T-cell (primary cell): ENCODE measurements around the gene NR2F1-AS1. TPM values are rescaled to one million over a fixed set of nuclear protein-coding genes. Genes with fewer than 3 reads are reported as not detected.
A peak's percentile ranks its signal among the peaks of the same experiment; 100 is the strongest.

ENCODE experiments used
- ATAC-seq, 4 experiments: fragments of 200-7000 bp in 3 of 4; fragments of 150-1000 bp in 1 of 4; cut with Tn5 transposase; replicated peaks in 1 of 4; 1 replicate in 3 of 4; 2 replicates in 1 of 4; pipeline ENCODE4 v1.10.0; 2021; ENCODE audit warnings: moderate library complexity in 3 of 4, mild to moderate bottlenecking in 2 of 4, moderate number of reproducible peaks in 1 of 4
- CTCF ChIA-PET, 2 donors: fragments of 300-600 bp; sonication (Branson Sonifier 250); formaldehyde crosslinking; loops; one replicate each; lab custom pipeline; 2022; ENCODE audit warnings: antibody characterized with exemption in 2 of 2; lab: Charles Lee
- POLR2A ChIA-PET, 2 donors: fragments of 300-600 bp; sonication (Branson Sonifier 250); formaldehyde crosslinking; loops; one replicate each; lab custom pipeline; 2022; ENCODE audit warnings: antibody characterized with exemption in 2 of 2; lab: Charles Lee
- DNase-seq, 35 experiments: peaks; one replicate each; pipeline versions ENCODE4 v3.0.0 to v3.0.0-alpha.2; 2013 to 2023
- H3K27ac ChIP-seq: one replicate; pipeline ENCODE4 v1.5.1; 2013; ENCODE audit warnings: low read length
- H3K27me3 ChIP-seq, 2 experiments: replicated peaks in 1 of 2; 1 replicate in 1 of 2; 2 replicates in 1 of 2; pipeline versions ENCODE4 v1.6.1 to v1.7.0; 2013; ENCODE audit warnings: low read length in 1 of 2, mixed read lengths in 1 of 2; ENCODE audit not compliant: control insufficient read depth in 2 of 2, insufficient read depth in 2 of 2; ENCODE audit errors: extremely low read depth in 1 of 2
- H3K36me3 ChIP-seq, 2 donors: 1 replicate in 1 of 2; 2 replicates in 1 of 2; pipeline versions ENCODE4 v1.6.1 to v1.7.0; 2013; ENCODE audit warnings: low read length in 1 of 2; ENCODE audit not compliant: control insufficient read depth in 2 of 2, insufficient read depth in 1 of 2; ENCODE audit errors: extremely low read depth in 1 of 2
- H3K4me1 ChIP-seq, 2 experiments: 1 replicate in 1 of 2; 2 replicates in 1 of 2; pipeline versions ENCODE4 v1.6.1 to v1.7.0; 2013; ENCODE audit warnings: low read length in 2 of 2, mixed read lengths in 1 of 2; ENCODE audit not compliant: insufficient read depth in 2 of 2, control insufficient read depth in 1 of 2; ENCODE audit errors: extremely low read depth in 1 of 2
- H3K4me3 ChIP-seq, 2 donors: 1 replicate in 1 of 2; 2 replicates in 1 of 2; pipeline versions ENCODE4 v1.5.1 to v1.7.0; 2013; ENCODE audit warnings: mild to moderate bottlenecking in 2 of 2, low read length in 1 of 2, moderate library complexity in 1 of 2; ENCODE audit not compliant: control insufficient read depth in 1 of 2; ENCODE audit errors: extremely low read depth in 1 of 2
- H3K9me3 ChIP-seq: 2 replicates; pipeline ENCODE4 v1.7.0; 2013
- H3K27ac Mint-ChIP-seq, 2 donors: one replicate each; pipeline ENCODE4 v1.8.0; 2020 to 2021; ENCODE audit warnings: mild to moderate bottlenecking in 2 of 2, mixed read lengths in 2 of 2
- H3K27me3 Mint-ChIP-seq, 2 donors: one replicate each; pipeline ENCODE4 v1.8.0; 2021 to 2022; ENCODE audit warnings: mixed read lengths in 2 of 2
- H3K36me3 Mint-ChIP-seq: one replicate; pipeline ENCODE4 v1.8.0; 2021; ENCODE audit warnings: mixed read lengths
- H3K4me1 Mint-ChIP-seq, 3 donors: one replicate each; pipeline ENCODE4 v1.8.0; 2020 to 2022; ENCODE audit warnings: mixed read lengths in 3 of 3, mild to moderate bottlenecking in 1 of 3
- H3K4me3 Mint-ChIP-seq, 3 donors: one replicate each; pipeline ENCODE4 v1.8.0; 2020 to 2022; ENCODE audit warnings: mild to moderate bottlenecking in 3 of 3, mixed read lengths in 3 of 3, moderate library complexity in 3 of 3
- H3K9me3 Mint-ChIP-seq, 3 donors: one replicate each; pipeline ENCODE4 v1.8.0; 2020 to 2022; ENCODE audit warnings: mixed read lengths in 3 of 3
- WGBS: methylation state at CpG from one replicate; pipeline ENCODE4 v1.1.5; 2013; ENCODE audit warnings: missing lambda C conversion rate; ENCODE audit not compliant: insufficient coverage; 5-methylcytosine and 5-hydroxymethylcytosine counted together
- total RNA-seq, 35 experiments: library from RNA in 6 of 35; stranded (reverse) in 6 of 35; fragments of 120-200 nt in 1 of 35; gene quantifications; one replicate each; pipeline versions ENCODE4 v1.2.1 to v1.2.4 and lab custom pipeline; 2013 to 2026

NR2F1-AS1 gene
- total RNA-seq, 5 donors from 2014 or later (not counting 1 experiment from before 2014, with no cell fraction given): not detected

DNA sequence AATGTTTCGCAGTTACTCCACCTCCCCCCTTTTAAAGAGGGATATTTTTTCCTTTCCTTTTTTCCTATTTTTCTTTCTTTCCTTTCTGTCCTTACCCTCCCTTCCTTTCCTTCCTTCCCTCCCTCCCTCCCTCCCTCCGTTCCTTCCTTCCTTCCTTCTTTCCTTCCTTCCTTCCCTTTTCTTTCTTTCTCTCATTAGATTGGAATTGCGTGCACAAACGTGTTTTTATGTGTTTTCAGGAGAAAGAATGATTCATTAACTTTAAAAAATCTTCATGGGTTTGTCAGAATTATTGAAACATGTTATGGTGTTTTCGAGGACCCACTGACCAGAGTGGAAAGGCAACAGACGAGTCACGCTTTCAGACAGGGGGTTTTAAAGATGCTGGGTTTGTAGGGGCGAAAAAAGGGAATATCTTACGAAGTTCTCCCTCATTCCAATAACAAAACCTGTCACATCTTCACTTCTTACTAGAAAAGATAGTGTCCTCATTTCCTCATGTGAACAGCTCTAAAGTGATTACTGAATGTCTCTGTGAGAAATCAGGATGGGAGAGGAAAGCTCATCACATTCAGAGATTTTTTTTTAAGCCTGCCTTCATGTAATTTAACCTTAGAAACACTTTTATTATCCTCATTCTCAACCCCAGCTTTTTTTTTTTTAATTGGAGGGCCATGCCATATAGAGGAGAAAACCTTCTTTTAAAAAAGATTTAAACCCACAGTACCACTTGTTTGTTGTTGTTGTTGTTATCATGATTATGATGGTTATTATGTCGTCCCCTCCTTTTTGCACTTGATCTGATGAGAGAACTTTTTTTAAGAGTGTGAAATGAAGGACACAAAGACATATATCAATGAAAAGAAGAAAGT is 23.9 kb upstream of the NR2F1-AS1 start:
- Mint-ChIP-seq H3K9me3 (peaks cover 0 to 2% (median 0%) of the 10 kb centered on the region in 3 donors), H3K27me3 (peaks cover 53 to 56% of the 10 kb centered on the region in 2 donors), H3K27ac (no peak overlapping the region), H3K4me3 (peak overlapping the region in 1 of 3 donors; percentile 11), H3K4me1 (peaks cover 9 to 17% (median 15%) of the 10 kb centered on the region in 3 donors), H3K36me3 (no peaks in the 10 kb centered on the region)
- Histone ChIP-seq H3K9me3 (no peaks in the 10 kb centered on the region), H3K27ac (no peak overlapping the region), H3K27me3 (peaks cover 34 to 61% of the 10 kb centered on the region in 2 experiments), H3K4me1 (peaks cover 2 to 19% of the 10 kb centered on the region in 2 experiments), H3K4me3 (no peak overlapping the region), H3K36me3 (no peaks in the 10 kb centered on the region)
- DNase-seq (no peak), ATAC-seq (no peak)
- no CpG with 5 or more reads among the region's 10 CpGs for WGBS
- ChIA-PET POLR2A (interaction anchor here in 1 of 2 donors (0.5 to 0.6 kb wide), 2 partner anchors 17 to 192 kb away, joined by 3 read pairs; no protein-coding TSS in a partner anchor), CTCF (interaction anchor here (0.5 to 0.7 kb wide), 4 partner anchors 10 to 1012 kb away, joined by 3 to 5 read pairs (median 3); no protein-coding TSS in a partner anchor)

DNA sequence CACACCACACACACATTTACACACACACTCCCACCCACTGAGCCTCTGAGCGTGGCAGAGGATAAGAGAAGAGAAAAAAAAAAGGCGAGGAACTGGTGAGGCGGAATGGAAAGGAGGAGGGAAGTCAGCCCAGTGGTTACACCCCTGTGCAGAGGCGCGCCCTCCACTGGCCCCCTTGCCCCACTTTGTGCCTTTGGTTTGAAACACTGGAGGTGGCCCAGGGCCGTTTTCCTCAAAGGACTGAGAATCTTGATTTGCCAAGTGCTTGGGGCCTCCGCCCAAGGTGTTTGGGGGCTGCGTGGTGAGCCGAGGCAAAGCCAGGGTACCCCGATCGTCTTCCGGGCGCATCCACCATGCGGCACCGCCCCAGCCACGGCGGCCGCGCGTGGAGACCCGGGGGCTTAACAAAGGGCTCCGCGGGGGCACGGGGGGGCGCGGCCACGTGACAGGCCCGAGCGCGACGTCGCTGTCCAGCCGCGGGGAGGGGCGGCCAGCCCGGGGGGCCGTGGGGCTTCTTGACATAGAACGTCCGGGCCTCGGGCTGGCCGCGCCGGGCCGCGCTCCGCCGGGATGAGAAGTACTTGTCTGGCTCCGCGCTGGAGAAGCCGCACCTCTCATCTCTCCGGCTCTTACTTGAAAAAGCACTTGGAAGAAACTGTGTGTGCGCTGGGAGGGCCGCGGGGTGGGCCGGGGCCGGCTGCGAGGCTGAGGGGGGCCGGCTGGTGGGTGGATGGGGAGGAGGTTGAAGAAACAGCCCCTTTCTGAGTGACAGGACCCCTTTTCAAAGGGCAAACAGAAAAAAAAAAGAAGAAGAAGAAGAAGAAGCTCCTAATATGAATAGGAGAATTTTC is 23.0 kb upstream of the NR2F1-AS1 start:
- no peak overlapping the region for H3K4me3 ChIP-seq
- peak overlapping the region in 1 of 2 donors; percentile 57 for H3K27ac Mint-ChIP-seq
- peaks cover 28 to 64% of the 10 kb centered on the region in 2 experiments for H3K27me3 ChIP-seq
- ChIA-PET POLR2A (no interaction called here), CTCF (interaction anchor here in 1 of 2 donors (1.2 kb wide), 1 partner anchor 1134 kb away, joined by 3 read pairs; no protein-coding TSS in a partner anchor)
- no peak for ATAC-seq
- H3K4me1 ChIP-seq: peaks cover 2 to 21% of the 10 kb centered on the region in 2 experiments
- peak overlapping the region in 1 of 3 donors; percentile 33 for H3K4me3 Mint-ChIP-seq
- H3K27me3 Mint-ChIP-seq: peaks cover 44 to 48% of the 10 kb centered on the region in 2 donors
- no peak overlapping the region for H3K27ac ChIP-seq
- DNase-seq: no peak
- WGBS: 9% methylated on average over 53 of the region's 58 CpGs
- H3K36me3 ChIP-seq: no peaks in the 10 kb centered on the region
- H3K36me3 Mint-ChIP-seq: no peaks in the 10 kb centered on the region
- no peaks in the 10 kb centered on the region for H3K9me3 ChIP-seq
- no peaks in the 10 kb centered on the region for H3K9me3 Mint-ChIP-seq
- peaks cover 9 to 17% (median 15%) of the 10 kb centered on the region in 3 donors for H3K4me1 Mint-ChIP-seq

DNA sequence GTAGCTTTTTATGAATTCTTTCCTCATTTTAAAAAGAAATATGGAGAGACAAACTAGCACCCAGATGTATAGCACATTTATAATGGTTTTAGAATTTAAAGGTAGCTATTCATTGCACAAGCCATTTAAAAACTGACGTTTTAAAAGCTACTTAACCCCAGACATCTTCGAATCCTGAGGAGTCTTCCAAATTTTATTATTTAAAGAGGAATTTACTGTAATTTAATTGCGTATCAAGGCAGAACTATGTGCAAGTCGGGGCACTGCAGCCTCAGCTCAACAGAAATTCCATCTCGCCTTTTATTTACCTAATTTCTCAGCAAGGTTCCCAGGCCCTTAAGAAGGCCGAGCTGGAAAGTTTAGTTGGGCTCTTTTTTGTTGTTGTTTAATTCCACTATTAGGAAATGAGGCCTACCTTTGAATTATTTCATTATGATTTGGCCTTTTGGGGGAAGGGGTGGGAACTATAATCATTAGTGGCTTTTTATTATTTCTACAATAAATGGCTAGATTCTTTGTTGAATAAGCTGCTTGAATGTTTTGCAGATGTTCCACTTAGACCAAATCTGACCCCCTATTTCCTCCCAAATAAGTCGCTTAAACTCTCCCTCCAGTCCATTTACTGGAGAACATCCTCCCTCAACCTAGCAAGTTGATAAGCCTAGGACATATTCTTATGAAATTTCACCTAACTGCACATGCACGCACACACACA is 22.2 kb upstream of the NR2F1-AS1 start:
- ChIA-PET POLR2A (no interaction called here), CTCF (interaction anchor here (0.9 to 1.2 kb wide), 3 partner anchors 40 to 1135 kb away, joined by 3 read pairs; no protein-coding TSS in a partner anchor)
- Histone ChIP-seq H3K27ac (no peak overlapping the region), H3K27me3 (peaks cover 22 to 68% of the 10 kb centered on the region in 2 experiments), H3K9me3 (no peaks in the 10 kb centered on the region), H3K36me3 (no peaks in the 10 kb centered on the region), H3K4me3 (no peak overlapping the region), H3K4me1 (peaks cover 2 to 21% of the 10 kb centered on the region in 2 experiments)
- peaks cover 9 to 17% (median 15%) of the 10 kb centered on the region in 3 donors for H3K4me1 Mint-ChIP-seq
- no peak for DNase-seq
- H3K27me3 Mint-ChIP-seq: peaks cover 38 to 42% of the 10 kb centered on the region in 2 donors
- no peaks in the 10 kb centered on the region for H3K9me3 Mint-ChIP-seq
- H3K27ac Mint-ChIP-seq: peak overlapping the region in 1 of 2 donors; percentile 57
- ATAC-seq: no peak
- H3K36me3 Mint-ChIP-seq: no peaks in the 10 kb centered on the region
- 40% methylated on average over 1 of the region's 8 CpGs for WGBS
- peak overlapping the region in 1 of 3 donors; percentile 33 for H3K4me3 Mint-ChIP-seq

DNA sequence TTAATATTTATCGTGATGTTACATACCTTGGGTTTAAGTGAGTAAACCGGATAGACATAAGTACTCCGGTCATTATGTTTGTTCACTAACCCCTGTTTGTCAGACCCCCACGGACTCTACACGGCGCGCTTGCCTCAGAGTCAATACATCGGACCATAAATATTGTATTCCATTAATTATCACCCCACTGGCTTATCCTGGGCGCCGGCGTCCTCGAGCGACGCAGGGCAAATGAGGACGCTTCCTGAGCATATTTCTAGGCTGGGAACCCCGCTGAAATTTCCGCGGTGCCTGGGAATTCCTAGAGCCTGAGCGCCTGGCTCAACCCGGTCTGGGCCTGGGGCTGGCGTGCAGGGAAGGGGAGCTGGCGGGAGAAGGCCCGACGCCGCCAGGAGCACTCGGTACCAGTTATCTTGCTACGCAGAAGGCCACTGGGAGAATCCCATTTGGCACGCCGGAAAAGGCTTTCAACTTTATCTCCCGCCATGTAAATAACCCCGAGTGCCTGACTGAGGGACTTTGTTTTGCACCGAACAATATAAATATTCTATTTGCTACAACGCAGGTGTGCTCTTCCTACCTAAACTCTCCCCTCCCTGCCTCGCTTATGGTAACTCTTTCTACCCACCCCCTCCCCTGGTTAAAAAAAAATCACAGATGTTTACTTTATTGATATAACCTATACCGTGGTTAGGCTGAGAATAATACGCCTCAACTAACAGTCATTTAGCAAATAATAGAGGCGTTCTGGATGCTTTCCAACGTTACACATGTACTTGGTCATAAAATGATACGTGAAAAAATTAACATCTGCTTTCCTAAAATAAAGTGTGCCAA is 21.4 kb upstream of the NR2F1-AS1 start:
- H3K27me3 ChIP-seq: peaks cover 27 to 69% of the 10 kb centered on the region in 2 experiments
- H3K4me1 Mint-ChIP-seq: peaks cover 7 to 9% (median 9%) of the 10 kb centered on the region in 3 donors
- POLR2A ChIA-PET: interaction anchor here in 1 of 2 donors (0.9 kb wide), 1 partner anchor 11 kb away, joined by 3 read pairs; no protein-coding TSS in a partner anchor
- H3K27ac Mint-ChIP-seq: no peak overlapping the region
- H3K9me3 ChIP-seq: no peaks in the 10 kb centered on the region
- no peak overlapping the region for H3K4me3 ChIP-seq
- WGBS: 12% methylated on average over 25 of the region's 39 CpGs
- H3K27ac ChIP-seq: no peak overlapping the region
- CTCF ChIA-PET: interaction anchor here (0.9 to 1.2 kb wide), 3 partner anchors 39 to 1135 kb away, joined by 3 read pairs; no protein-coding TSS in a partner anchor
- ATAC-seq (no peak), DNase-seq (no peak)
- H3K9me3 Mint-ChIP-seq: no peaks in the 10 kb centered on the region
- peaks cover 38% of the 10 kb centered on the region in 2 donors for H3K27me3 Mint-ChIP-seq
- H3K36me3 Mint-ChIP-seq: no peaks in the 10 kb centered on the region
- H3K4me1 ChIP-seq: peaks cover 0 to 13% of the 10 kb centered on the region in 2 experiments
- no peaks in the 10 kb centered on the region for H3K36me3 ChIP-seq
- no peak overlapping the region for H3K4me3 Mint-ChIP-seq

DNA sequence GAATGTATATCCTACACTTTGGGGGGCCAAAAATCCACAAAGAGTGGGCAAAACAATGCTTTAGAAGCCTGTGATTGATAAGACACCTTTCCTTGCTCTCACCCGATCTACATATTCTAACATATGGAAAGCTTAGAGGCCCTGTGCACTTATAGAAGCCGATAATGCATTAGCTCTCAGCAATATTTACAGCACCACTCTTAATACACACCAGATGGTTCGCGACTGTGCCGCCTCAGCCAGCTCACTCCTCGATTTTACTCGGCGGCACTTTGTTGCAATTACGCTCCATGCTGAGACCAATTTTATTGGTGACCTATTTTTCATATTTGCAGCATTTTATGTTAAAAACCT is 20.8 kb upstream of the NR2F1-AS1 start:
- no peaks in the 10 kb centered on the region for H3K9me3 Mint-ChIP-seq
- H3K4me3 Mint-ChIP-seq: no peak overlapping the region
- Histone ChIP-seq H3K36me3 (no peaks in the 10 kb centered on the region), H3K27ac (no peak overlapping the region), H3K27me3 (peaks cover 29 to 73% of the 10 kb centered on the region in 2 experiments), H3K4me1 (peaks cover 0 to 16% of the 10 kb centered on the region in 2 experiments), H3K9me3 (no peaks in the 10 kb centered on the region), H3K4me3 (no peak overlapping the region)
- H3K36me3 Mint-ChIP-seq: no peaks in the 10 kb centered on the region
- ChIA-PET POLR2A (interaction anchor here in 1 of 2 donors (0.9 kb wide), 1 partner anchor 11 kb away, joined by 3 read pairs; no protein-coding TSS in a partner anchor), CTCF (interaction anchor here (0.5 to 0.8 kb wide), 2 partner anchors 11 to 1158 kb away, joined by 3 to 6 read pairs; no protein-coding TSS in a partner anchor)
- ATAC-seq (no peak), DNase-seq (no peak)
- 15% methylated on average over 5 of the region's 9 CpGs for WGBS
- H3K27me3 Mint-ChIP-seq: peaks cover 35 to 39% of the 10 kb centered on the region in 2 donors
- H3K27ac Mint-ChIP-seq: no peak overlapping the region
- H3K4me1 Mint-ChIP-seq: peaks cover 5 to 9% (median 7%) of the 10 kb centered on the region in 3 donors
